ES-I3 (cell line): ENCODE results near the gene PCBP4.

Experiments
- H3K36me3 ChIP-seq: 2 replicates; pipeline ENCODE4 v1.6.1; 2013; ENCODE audit warnings: mild to moderate bottlenecking, low read length, control low read depth, moderate library complexity; ENCODE audit not compliant: insufficient read depth
- H3K4me1 ChIP-seq: 2 replicates; pipeline ENCODE4 v1.6.1; 2013; ENCODE audit warnings: mild to moderate bottlenecking, control low read depth, low read length; ENCODE audit not compliant: insufficient read depth
- H3K9ac ChIP-seq: 2 replicates; pipeline ENCODE4 v1.6.1; 2013; ENCODE audit warnings: low read depth, mild to moderate bottlenecking, low read length, moderate library complexity
- H3K9me3 ChIP-seq: 2 replicates; pipeline ENCODE4 v1.6.1; 2013; ENCODE audit warnings: mild to moderate bottlenecking, low read length, moderate library complexity; ENCODE audit not compliant: control insufficient read depth, insufficient read depth

The PCBP4 gene

DNA sequence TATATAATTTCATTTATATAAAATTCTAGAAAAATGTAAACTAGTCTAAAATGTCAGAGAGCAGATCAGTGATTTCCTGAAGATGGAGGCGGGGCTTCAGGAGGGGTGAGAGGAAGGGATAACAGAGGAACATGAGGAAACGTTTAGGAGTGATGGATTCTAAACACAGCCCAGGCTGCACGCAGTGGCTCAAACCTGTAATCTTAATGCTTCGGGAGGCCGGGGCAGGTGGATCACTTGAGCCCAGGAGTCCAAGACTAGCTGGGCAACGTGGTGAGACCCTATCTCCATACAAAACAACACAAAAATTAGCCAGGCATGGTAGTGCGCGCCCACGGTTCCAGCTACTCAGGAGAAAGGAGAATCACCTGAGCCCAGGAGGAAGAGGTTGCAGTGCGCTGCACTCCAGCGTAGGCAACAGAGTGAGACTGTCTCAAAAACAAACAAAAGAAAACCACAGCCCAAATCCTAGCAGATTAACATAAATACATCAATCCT is 46.1 kb downstream of the PCBP4 start:
- Histone ChIP-seq H3K36me3 (no peaks in the 10 kb centered on the region), H3K9ac (no peak overlapping the region), H3K9me3 (no peaks in the 10 kb centered on the region), H3K4me1 (no peaks in the 10 kb centered on the region)

- no peak overlapping the region for H3K9ac ChIP-seq
- no peaks in the 10 kb centered on the region for H3K9me3 ChIP-seq
- no peaks in the 10 kb centered on the region for H3K36me3 ChIP-seq
- no peaks in the 10 kb centered on the region for H3K4me1 ChIP-seq
Measured at GRCh38 chr3:51916418-51916817, 50.8 kb downstream of the PCBP4 start.

DNA sequence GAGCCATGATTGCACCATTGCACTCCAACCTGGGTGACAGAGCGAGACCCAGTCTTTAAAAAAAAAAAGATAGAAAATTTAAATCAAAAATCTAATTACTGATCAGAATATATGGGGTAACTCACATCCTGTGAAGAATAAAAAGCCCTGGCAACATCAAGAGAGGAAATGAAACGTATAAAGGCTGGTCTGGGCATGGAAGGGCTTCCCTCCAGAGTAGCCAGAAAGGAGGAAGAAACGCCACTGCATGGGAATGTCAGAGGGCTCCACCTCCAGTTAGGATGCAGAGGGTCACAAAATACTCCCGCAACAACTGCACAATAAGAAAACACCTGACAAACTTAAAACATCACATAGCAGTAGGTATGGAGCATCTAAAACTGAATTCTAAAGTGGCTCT is 59.2 kb downstream of the PCBP4 start:
- no peaks in the 10 kb centered on the region for H3K36me3 ChIP-seq
- H3K9me3 ChIP-seq, result no peaks in the 10 kb centered on the region
- no peaks in the 10 kb centered on the region for H3K4me1 ChIP-seq
- no peak overlapping the region for H3K9ac ChIP-seq
